ENCODE measurements around the gene CNR2.
A peak's percentile ranks its signal among the peaks of the same experiment; 100 is the strongest.

Gene CNR2

GRCh38 chr1:23875382-23875781 lies 37.8 kb downstream of the CNR2 start:
- TF ChIP-seq SUZ12 (IDR thresholded peaks at IDR 0.05) (no peak), FOXM1 (IDR thresholded peaks at IDR 0.05; ENCODE audit: borderline replicate concordance) (no peak), SP1 (IDR thresholded peaks at IDR 0.05) (no peak), NFRKB (IDR thresholded peaks at IDR 0.05) (no peak), L3MBTL2 (conservative IDR thresholded peaks at IDR 0.05) (no peak), FOXA1 (IDR thresholded peaks at IDR 0.05) (no peak), ARNT (IDR thresholded peaks at IDR 0.05) (no peak), ELF4 (IDR thresholded peaks at IDR 0.05) (no peak), BHLHE40 (IDR thresholded peaks at IDR 0.05; ENCODE audit: borderline replicate concordance) (no peak), LEF1 (IDR thresholded peaks at IDR 0.05; ENCODE audit: borderline replicate concordance) (no peak), FOXK2 (IDR thresholded peaks at IDR 0.05) (no peak), ZNF384 (IDR thresholded peaks at IDR 0.05) (no peak), HDGF (IDR thresholded peaks at IDR 0.05; ENCODE audit: borderline replicate concordance) (no peak), TARDBP (IDR thresholded peaks at IDR 0.05) (no peak), CTBP1 (IDR thresholded peaks at IDR 0.05; ENCODE audit: borderline replicate concordance) (no peak)
- DNase-seq (ENCODE audit: extremely low spot score), result no peak
- ChIA-PET CTCF (interaction anchor here (0.5 kb wide), 1 partner anchor 18 kb away, joined by 5 read pairs; no protein-coding TSS in a partner anchor), POLR2A (no interaction called here)

- CTCF ChIA-PET, result no interaction called here
- no peak for DNase-seq (ENCODE audit: extremely low spot score)
- POLR2A ChIA-PET, result no interaction called here
- TF ChIP-seq BHLHE40 (IDR thresholded peaks at IDR 0.05; ENCODE audit: borderline replicate concordance), result no peak
- TF ChIP-seq TARDBP (IDR thresholded peaks at IDR 0.05), result no peak
- no peak for TF ChIP-seq ARNT (IDR thresholded peaks at IDR 0.05)
- no peak for TF ChIP-seq FOXA1 (IDR thresholded peaks at IDR 0.05)
- TF ChIP-seq SUZ12 (IDR thresholded peaks at IDR 0.05), result no peak
- TF ChIP-seq FOXM1 (IDR thresholded peaks at IDR 0.05; ENCODE audit: borderline replicate concordance), result no peak
- TF ChIP-seq LEF1 (IDR thresholded peaks at IDR 0.05; ENCODE audit: borderline replicate concordance), result no peak
- no peak for TF ChIP-seq ZNF384 (IDR thresholded peaks at IDR 0.05)
- no peak for TF ChIP-seq HDGF (IDR thresholded peaks at IDR 0.05; ENCODE audit: borderline replicate concordance)
- no peak for TF ChIP-seq SP1 (IDR thresholded peaks at IDR 0.05)
- TF ChIP-seq FOXK2 (IDR thresholded peaks at IDR 0.05), result no peak
- no peak for TF ChIP-seq ELF4 (IDR thresholded peaks at IDR 0.05)
- TF ChIP-seq CTBP1 (IDR thresholded peaks at IDR 0.05; ENCODE audit: borderline replicate concordance), result no peak
- no peak for TF ChIP-seq PKNOX1 (IDR thresholded peaks at IDR 0.05)
Observed at GRCh38 chr1:23872421-23872820, 40.7 kb downstream of the CNR2 start.

- DNase-seq (ENCODE audit: extremely low spot score), result no peak
- ChIA-PET CTCF (interaction anchor here (0.5 to 0.7 kb wide), 2 partner anchors 19 to 51 kb away, joined by 3 to 4 read pairs; no protein-coding TSS in a partner anchor), POLR2A (interaction anchor here (1.5 kb wide), 1 partner anchor 91 kb away, joined by 4 read pairs; the partner anchor contains the start of gene PITHD1)
- no peak for TF ChIP-seq SUZ12 (IDR thresholded peaks at IDR 0.05)
- TF ChIP-seq L3MBTL2 (conservative IDR thresholded peaks at IDR 0.05), result no peak
- no peak for TF ChIP-seq NFRKB (IDR thresholded peaks at IDR 0.05)
- TF ChIP-seq ZNF384 (IDR thresholded peaks at IDR 0.05), result no peak
Observed at GRCh38 chr1:23869051-23869450, 44.1 kb downstream of the CNR2 start.

GRCh38 chr1:23868557-23869016 lies 44.6 kb downstream of the CNR2 start:
- ChIA-PET POLR2A (no interaction called here), CTCF (no interaction called here)
- DNase-seq (ENCODE audit: extremely low spot score), result peak; percentile 46
- no peak for TF ChIP-seq ARNT (IDR thresholded peaks at IDR 0.05)
- TF ChIP-seq LEF1 (IDR thresholded peaks at IDR 0.05; ENCODE audit: borderline replicate concordance), result no peak
- 0 out of 2 replicates have a peak, but pooled peaks have one; percentile 16 for TF ChIP-seq L3MBTL2 (conservative IDR thresholded peaks at IDR 0.05)

GRCh38 chr1:23867895-23868556 lies 45.1 kb downstream of the CNR2 start, which contains the start of gene FUCA1:
TSS of gene FUCA1 (minus strand) at chr1:23868290. CDS start at chr1:23868286, 4 bp downstream.
- TF ChIP-seq FOXK2 (IDR thresholded peaks at IDR 0.05), result no peak
- TF ChIP-seq FOXA1 (IDR thresholded peaks at IDR 0.05), result no peak
- no peak for TF ChIP-seq SUZ12 (IDR thresholded peaks at IDR 0.05)
- TF ChIP-seq TARDBP (IDR thresholded peaks at IDR 0.05), result no peak
- TF ChIP-seq NFRKB (IDR thresholded peaks at IDR 0.05), result no peak
- peak; percentile 50 for TF ChIP-seq L3MBTL2 (conservative IDR thresholded peaks at IDR 0.05)
- no peak for TF ChIP-seq ARNT (IDR thresholded peaks at IDR 0.05)
- no peak for TF ChIP-seq BHLHE40 (IDR thresholded peaks at IDR 0.05; ENCODE audit: borderline replicate concordance)
- ChIA-PET CTCF (no interaction called here), POLR2A (no interaction called here)
- peak; percentile 97 for DNase-seq (ENCODE audit: extremely low spot score)

GRCh38 chr1:23867542-23867894 lies 45.6 kb downstream of the CNR2 start:
- TF ChIP-seq PKNOX1 (IDR thresholded peaks at IDR 0.05) (no peak), ZNF384 (IDR thresholded peaks at IDR 0.05) (no peak), TARDBP (IDR thresholded peaks at IDR 0.05) (no peak), SP1 (IDR thresholded peaks at IDR 0.05) (no peak), L3MBTL2 (conservative IDR thresholded peaks at IDR 0.05) (no peak)
- POLR2A ChIA-PET, result no interaction called here
- no peak for DNase-seq (ENCODE audit: extremely low spot score)
- CTCF ChIA-PET, result no interaction called here

GRCh38 chr1:23865543-23865930 lies 47.6 kb downstream of the CNR2 start:
- POLR2A ChIA-PET, result no interaction called here
- TF ChIP-seq HDGF (IDR thresholded peaks at IDR 0.05; ENCODE audit: borderline replicate concordance), result no peak
- TF ChIP-seq BHLHE40 (IDR thresholded peaks at IDR 0.05; ENCODE audit: borderline replicate concordance), result no peak
- TF ChIP-seq FOXA1 (IDR thresholded peaks at IDR 0.05), result no peak
- TF ChIP-seq NFRKB (IDR thresholded peaks at IDR 0.05), result no peak
- no peak for TF ChIP-seq LEF1 (IDR thresholded peaks at IDR 0.05; ENCODE audit: borderline replicate concordance)
- no peak for TF ChIP-seq L3MBTL2 (conservative IDR thresholded peaks at IDR 0.05)
- no peak for TF ChIP-seq PKNOX1 (IDR thresholded peaks at IDR 0.05)
- no peak for TF ChIP-seq SUZ12 (IDR thresholded peaks at IDR 0.05)
- TF ChIP-seq SP1 (IDR thresholded peaks at IDR 0.05), result no peak
- no peak for TF ChIP-seq TARDBP (IDR thresholded peaks at IDR 0.05)
- no peak for TF ChIP-seq CTBP1 (IDR thresholded peaks at IDR 0.05; ENCODE audit: borderline replicate concordance)
- CTCF ChIA-PET, result no interaction called here
- DNase-seq (ENCODE audit: extremely low spot score), result no peak

Data from HEK293T (cell line).